Measurements from ENCODE around the gene HNRNPL.

DNA sequence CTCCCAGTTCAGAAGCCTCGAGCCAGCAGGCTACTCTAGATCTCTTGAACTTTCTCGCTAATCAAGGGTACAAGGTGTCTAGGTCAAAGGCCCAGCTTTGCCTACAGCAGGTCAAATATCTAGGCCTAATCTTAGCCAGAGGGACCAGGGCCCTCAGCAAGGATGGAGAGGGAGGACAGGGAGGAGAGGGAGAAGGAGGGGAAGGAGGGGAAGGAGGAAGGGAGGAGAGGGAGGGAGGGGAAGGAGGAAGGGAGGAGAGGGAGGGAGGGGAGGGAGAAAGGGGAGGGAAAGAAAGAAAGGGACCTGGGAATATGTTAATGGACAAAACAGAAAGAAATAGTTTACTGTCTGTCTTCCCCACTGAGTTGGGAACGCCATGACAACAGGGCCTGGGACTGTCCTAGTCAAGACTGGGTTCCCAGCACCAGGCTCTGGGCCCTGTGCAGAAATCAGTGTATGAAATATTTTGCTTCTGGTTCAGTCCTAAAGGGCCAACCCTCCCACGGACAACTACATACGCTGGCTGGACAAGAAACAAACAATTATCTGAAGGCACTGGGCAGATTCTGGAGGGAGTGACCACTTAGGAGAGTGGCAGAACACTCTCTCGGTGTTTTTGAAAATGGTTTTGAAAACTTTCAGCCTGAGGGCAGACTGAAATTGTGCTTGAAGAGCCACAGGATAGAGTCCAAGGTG lies 22.8 kb downstream of the HNRNPL start:
- TF ChIP-seq, protein P1, sequence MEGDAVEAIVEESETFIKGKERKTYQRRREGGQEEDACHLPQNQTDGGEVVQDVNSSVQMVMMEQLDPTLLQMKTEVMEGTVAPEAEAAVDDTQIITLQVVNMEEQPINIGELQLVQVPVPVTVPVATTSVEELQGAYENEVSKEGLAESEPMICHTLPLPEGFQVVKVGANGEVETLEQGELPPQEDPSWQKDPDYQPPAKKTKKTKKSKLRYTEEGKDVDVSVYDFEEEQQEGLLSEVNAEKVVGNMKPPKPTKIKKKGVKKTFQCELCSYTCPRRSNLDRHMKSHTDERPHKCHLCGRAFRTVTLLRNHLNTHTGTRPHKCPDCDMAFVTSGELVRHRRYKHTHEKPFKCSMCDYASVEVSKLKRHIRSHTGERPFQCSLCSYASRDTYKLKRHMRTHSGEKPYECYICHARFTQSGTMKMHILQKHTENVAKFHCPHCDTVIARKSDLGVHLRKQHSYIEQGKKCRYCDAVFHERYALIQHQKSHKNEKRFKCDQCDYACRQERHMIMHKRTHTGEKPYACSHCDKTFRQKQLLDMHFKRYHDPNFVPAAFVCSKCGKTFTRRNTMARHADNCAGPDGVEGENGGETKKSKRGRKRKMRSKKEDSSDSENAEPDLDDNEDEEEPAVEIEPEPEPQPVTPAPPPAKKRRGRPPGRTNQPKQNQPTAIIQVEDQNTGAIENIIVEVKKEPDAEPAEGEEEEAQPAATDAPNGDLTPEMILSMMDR (IDR thresholded peaks at IDR 0.05) = no peak
- TF ChIP-seq, protein P2, sequence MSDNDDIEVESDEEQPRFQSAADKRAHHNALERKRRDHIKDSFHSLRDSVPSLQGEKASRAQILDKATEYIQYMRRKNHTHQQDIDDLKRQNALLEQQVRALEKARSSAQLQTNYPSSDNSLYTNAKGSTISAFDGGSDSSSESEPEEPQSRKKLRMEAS (IDR thresholded peaks at IDR 0.05) = no peak
- TF ChIP-seq ESRRA (IDR thresholded peaks at IDR 0.05; ENCODE audit: borderline replicate concordance, low read length) (no peak), RFX5 (IDR thresholded peaks at IDR 0.05) (no peak), KDM5A (IDR thresholded peaks at IDR 0.05) (no peak), EHF (CRISPR knock-in tag; IDR thresholded peaks at IDR 0.05) (no peak), JUN (IDR thresholded peaks at IDR 0.05) (no peak), MAFK (IDR thresholded peaks at IDR 0.05; ENCODE audit: partially characterized antibody) (no peak)
- TF ChIP-seq, protein P3, sequence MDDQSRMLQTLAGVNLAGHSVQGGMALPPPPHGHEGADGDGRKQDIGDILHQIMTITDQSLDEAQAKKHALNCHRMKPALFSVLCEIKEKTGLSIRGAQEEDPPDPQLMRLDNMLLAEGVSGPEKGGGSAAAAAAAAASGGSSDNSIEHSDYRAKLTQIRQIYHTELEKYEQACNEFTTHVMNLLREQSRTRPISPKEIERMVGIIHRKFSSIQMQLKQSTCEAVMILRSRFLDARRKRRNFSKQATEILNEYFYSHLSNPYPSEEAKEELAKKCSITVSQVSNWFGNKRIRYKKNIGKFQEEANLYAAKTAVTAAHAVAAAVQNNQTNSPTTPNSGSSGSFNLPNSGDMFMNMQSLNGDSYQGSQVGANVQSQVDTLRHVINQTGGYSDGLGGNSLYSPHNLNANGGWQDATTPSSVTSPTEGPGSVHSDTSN (IDR thresholded peaks at IDR 0.05) = no peak

Measured in A549 (cell line).